DMS79 (cell line): ENCODE results near the gene HEPACAM2.

ENCODE experiments used
- DNase-seq: peaks from one replicate; lab custom pipeline; 2025; lab: John Stamatoyannopoulos, UW

The HEPACAM2 gene

DNA sequence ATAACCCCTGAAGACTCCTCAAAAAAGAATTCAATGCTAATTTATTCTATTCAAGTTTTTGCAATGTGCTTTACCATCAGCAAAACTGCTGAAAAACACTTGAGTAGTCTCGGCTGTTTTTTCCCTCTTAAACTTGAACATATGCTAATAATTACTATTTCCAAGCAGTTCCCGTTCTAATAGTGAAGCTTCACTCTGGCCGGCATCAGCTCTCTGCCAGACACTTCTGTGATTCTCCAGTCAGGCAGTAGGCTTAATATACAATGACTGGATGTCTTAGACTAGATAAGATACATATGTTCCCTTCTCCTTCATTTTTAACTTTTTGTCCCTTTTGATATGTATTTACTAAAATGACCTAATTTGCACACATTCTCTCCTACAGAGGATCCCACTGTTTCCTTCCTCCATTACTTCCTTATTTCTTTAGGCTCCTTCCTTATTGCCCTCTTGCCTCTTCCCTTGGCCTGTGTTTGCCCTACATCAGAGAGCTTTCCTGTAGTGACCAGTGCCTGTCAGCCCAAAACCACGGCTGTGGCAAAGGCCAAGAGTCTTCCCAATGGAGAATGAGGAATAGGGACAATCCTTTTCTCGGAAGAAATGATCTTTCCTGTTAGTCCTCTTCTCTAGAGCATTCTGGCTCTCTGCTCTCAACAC lies 23.5 kb downstream of the HEPACAM2 start:
- no peak for DNase-seq

DNA sequence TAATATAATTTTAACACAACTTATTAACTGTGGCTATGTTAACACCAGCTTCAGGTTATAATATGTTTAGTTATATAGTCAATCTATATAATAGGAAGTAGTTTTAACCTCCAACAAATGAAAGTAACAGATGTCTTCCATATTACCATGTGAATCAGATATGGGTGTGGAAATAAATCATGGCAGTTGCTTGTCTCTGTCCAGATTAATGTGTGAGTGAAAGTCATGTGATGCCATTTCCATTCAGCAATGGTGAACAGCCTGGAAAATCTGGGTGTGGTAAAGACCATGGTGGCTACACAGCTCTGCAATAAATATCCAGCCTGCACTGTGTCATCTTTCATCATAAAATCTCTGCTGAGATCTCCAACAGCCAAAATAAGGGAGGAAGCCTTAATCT lies 27.8 kb downstream of the HEPACAM2 start:
- no peak for DNase-seq

DNA sequence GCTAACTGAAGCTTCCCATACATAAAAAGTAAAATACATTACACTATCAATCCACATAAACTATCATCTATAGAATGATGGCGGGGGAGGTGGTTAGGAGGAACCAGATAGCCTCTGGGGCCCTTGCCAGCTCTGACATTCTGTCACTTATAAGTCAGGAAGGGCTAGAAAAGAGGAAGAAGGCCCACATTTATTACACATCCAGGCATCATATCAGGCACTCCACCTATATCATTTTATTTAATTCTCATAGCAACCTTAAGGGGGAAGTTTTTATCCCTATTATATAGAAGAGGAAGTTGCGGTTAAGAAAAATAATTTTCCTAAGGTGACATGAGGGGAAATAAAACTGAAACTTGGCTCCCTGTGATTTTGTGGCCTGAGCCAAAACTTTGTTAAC lies 29.9 kb downstream of the HEPACAM2 start:
- DNase-seq: no peak

DNA sequence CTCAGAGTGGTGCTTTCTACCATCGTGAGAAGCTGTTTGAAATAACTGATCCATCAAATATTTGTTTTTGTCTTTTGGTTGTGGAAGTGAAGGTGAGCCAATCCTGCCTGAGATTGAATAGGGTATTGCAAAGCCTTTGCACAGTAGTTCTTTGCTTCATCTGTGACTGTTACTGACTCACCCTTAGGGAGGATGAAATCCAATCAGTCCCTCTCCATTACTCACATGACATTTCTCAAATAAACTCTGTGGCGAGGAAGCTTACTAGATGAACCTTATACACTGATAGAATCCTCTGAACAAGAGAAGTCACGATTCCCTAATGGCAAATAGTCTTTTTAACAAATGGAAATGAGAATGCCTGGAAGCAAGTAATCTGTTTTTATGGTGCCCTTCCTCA lies 31.9 kb downstream of the HEPACAM2 start:
- no peak for DNase-seq

DNA sequence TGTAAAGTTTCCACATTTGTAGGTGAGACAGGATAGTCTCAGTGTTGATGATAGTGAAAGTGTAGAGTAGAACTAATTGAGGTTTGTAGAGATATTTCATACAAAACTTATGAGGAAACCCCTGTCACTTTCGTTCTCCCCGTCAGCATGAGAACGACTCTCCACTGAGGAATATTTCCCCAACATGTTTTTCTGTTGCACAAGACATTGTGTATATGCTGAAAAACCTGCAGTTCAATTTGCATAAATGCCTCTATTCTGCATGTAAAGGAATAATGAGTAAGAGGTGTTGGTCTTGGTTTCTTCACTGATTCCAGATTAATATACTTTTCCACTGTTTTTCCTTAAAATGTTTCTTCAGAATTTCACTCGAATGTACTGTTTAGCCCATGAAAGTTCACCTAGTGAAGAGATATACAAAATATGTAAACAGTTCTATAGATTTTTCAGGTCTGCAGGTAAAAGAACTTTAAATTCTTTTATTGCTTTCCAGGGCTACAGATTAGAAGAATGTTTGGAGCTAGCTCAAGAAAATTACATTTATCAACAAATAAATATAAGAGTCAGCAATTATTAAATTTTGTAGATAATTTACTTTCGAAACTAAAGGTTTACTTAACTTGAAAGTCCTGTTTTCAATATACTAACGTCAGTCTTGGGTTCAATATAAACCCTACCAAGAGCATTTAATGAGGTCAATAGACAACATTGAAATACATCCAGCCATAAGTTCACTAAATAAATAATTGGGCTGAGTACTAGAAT lies 37.2 kb downstream of the HEPACAM2 start:
- DNase-seq: no peak

DNA sequence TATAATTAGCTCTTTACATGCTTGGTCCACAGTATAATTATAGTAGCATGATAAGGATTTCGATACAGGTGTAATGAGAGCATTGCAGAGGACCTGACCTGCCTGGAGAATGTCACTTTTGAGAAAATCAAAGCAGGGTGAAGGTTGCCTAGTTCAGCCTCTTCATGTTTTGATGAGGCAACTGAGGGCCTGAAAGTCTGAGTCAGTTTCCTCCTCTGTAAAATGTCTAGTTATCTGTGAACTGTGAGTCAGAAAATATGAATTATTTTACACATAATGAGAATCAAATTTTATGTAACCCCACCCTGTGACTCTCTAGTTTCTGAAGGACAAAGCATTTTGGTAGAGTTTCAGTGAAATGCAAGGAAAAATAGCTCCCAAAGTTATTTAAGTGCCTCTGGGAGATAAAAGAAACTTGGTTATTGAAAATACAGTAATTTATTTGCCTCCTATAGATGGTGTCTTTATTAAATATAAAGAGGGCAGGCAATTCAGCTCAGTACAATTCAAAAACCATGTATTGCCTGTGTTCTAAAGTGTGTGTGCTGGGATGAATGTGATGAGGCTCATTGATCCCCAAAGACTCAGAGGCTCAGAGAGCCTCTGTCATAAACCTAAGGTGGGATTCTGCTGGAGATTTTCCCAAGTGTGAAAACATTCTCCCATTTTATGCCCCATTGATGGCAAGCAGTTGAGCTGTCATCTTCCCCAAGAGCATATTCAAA lies 40.8 kb downstream of the HEPACAM2 start:
- DNase-seq: no peak

DNA sequence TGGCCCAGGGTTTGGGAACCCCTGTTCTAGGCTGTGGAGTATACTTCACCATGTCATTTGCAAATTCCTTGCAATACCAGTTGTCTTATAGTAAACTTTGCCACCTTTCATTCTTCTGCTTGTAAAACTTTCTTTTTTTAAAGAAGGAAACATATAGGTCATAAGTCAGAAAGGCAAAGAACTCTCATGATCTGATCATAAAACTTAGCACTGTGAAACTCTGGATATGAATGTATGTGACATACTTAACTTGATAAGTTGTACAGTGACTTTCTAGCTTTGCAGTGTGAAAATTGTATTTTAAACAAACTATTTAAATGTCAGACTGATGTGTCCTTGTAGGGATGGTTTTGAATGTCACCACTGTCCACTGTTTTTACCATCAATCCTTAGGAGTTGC lies 47.1 kb downstream of the HEPACAM2 start:
- DNase-seq: no peak

DNA sequence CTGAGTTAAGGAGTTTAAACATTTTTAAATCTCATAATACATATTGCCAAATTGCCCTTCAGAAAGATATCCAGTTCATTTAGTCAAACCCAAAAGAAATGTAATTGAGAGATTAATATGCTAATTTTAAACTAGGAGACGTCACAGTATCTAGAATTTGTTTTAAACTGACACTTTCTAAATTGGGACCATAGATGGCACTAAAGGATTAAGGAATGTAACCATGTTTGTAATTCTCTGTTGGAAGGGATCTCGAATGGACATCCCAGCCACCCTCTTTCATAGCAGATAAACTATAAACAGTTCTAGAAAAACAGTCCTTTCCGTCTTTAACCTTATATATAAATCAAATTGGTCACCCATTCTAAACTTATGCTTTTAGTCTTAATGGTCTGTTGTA lies 48.1 kb downstream of the HEPACAM2 start:
- DNase-seq: no peak

DNA sequence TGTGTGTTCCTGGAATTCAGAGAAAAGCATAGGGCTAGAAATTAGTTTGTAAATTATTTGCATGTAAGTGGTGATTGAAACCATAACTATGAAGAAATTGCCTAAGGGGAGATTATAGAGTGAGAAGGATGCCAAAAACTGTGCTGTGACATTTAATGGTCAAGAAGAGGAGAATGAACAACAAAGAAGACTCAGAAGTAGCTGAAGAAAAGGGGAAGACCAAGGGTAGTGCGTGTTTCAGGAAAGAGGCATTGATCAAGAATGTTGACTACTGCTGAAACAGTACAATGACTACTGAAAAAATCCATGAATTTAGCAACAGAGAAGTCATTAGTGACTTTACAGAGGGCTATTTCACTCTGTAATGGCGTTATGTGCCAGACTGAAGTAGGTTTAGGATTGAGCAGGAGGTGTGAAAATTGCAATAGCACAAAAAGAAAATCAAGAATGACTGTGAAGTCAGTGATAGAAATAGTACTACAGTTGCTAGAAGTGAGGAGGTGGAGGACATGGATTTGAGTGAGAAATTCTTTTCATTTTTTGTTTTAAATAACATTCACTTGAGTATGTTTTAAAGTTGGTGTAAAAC lies 49.2 kb downstream of the HEPACAM2 start:
- no peak for DNase-seq

DNA sequence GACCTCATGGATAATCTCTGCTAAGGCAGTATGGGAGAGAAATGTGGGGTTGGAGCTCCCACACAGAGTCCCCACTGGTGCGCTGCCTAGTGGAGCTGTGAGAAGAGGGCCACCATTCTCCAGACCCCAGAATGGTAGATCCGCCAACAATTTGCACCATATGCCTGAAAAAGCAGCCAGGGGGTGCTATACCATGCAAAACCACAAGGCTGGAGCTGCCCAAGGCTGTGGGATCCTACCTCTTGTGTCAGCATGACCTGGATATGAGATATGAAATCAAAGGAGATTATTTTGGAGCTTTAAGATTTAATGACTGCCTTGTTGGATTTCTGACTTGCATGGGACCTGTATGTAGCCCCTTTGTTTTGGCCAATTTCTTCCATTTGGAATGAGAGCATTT lies 51.0 kb downstream of the HEPACAM2 start:
- no peak for DNase-seq

DNA sequence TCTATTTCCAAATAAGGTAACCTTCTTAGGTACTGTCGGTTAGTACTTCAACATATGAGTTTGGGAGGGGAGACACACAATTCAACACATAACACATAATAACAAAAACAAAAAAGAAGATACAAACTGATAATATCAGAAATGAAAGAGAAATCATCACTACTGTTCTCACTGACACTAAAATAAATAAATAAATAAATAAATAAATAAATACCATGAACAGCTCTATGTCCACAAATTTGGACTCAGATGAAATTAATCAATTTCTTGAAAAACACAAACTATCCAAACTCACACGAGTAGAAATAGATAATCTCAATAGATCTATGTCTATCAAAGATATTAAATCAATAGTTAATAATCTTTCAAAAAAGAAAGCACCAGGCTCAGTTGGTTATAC lies 53.6 kb downstream of the HEPACAM2 start:
- DNase-seq: no peak

DNA sequence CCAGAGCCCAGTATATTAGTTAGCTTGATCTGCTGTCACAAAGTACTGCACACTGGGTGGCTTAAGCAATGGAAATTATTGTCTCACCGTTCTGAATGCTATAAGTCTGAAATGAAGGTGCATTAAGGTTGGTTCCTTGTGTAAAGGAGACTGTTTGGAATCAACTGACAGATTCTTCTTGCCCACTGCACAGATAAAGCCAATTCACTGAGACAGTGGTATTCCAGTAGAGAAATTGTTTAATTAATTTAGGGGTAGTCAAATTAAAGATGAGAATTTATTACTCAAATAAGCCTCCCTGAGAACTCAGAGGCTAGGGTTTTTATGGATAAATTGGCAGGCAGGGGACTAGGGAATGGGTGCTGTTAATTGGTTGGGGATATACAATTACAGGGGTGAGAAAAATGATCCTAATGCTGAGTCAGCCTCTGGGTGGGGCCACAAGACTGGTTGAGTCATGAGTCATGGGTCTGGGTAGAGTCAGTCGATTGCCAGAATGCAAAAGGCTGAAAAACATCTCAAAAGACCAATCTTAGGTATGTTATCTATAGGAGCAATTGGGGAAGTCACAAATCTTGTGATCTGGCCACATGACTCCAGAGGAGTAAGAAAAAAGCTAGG lies 54.6 kb downstream of the HEPACAM2 start:
- no peak for DNase-seq

DNA sequence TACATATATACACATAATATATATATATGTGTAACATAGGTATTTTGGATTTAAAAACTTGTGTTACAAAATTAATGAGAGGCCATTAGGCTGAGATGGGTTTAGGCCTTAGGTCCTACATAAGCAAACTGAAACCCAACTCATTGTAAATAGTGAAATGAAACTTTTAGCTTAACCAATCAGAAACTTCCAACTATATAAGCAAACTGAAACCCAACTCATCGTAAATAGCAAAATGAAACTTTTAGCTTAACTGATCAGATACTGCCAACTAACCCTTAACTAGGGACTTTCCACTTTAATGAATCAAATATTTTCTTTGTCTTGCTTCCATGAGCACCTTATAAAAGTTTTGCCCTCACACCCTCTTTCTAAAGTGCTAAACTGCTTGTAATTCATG lies 60.8 kb downstream of the HEPACAM2 start:
- no peak for DNase-seq

DNA sequence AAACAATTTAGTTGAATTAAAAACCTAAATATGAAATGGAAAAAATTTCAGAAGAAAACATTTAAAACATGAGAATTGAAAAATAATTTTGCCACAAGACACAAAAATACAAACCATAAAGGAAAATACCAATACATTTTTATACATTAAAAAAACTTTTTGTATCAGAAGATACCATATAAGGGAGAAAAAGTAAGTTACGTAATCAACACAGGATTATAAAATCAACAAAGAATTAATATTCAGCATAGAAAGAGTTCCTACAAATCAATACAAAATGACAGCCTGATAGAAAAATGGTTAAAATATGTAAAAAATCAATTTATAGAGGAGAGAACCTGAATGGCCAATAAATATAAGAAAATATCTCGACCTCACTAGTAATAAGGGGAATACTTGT lies 61.5 kb downstream of the HEPACAM2 start:
- no peak for DNase-seq

DNA sequence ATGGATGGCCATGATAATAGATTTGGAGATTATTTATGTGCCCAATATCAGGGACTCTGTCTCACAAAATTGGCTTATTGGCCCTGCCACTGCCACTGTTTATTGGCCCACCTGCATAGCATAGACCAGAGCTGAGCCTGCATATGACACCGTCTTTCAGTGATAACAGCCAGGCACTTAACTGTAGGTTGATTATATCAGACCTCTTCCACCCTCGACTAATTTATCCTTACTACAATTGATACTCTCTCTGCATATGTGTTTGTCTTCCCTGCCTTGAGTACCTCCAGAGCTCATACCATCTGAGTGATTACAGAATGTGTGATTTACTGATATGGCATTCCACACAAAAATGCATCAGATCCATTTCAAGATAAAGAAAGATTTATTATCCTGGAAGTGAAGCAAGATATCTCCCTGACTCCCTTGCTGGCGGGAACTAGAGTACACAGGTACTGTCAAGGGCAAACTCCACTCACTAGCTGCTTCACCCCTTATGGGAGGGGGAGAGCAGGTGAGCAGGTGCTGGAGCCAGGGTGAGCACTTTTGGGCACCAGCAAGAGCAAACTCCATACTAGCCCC lies 65.0 kb downstream of the HEPACAM2 start:
- no peak for DNase-seq

DNA sequence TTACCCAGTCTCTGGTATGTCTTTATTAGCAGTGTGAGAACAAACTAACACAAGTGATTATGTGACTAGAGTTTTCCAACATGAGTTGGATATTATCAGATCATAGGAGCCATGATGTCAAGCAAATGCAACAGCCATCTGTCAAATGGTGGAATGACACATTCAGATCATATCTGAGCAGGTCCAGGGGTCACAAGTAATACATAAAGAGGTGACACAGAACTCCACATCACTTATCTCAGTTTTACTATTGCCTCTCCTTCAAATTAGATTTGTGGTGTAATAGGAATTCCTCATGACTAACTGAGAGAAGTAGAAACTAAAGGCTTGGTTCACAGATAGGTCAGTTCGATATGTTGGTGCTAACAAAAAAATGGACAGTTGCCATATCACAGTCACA lies 65.9 kb downstream of the HEPACAM2 start:
- no peak for DNase-seq

DNA sequence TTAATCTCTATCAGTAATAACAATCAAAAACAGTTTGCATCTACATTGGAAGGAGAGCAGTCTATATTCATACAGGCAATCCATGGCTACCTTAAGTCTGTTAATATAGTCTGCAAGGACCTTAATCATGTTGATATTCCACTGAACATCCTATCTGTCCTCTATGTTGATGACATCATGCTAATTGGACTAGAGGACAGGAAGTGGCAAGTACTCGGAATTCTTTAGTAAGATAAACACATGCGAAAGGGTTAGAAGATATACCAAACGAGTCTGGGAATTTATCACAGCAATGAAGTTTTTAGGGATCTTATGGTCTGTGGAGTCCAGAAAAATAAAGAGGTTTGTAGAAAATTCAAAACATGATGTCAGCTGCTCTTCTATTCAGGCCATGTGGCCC lies 66.8 kb downstream of the HEPACAM2 start:
- no peak for DNase-seq

DNA sequence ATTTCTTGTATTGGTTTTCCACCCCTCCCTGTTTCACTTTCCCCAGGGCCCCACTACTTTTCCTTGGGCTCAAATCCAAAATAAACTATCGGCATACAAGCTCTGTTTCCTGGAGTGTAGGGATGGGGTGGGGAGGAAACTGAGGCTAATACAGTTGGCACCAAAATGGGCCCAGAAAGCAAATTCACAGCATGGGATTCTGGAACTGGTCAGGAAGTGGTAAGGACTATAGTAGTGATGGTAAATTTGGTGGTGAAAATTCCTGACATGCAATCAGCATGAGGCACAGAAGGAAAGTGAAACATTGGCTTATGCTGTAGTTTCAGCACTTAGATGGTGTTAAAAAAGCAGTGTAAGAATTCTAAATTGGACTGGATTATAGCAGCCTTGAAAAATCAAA lies 69.4 kb downstream of the HEPACAM2 start:
- no peak for DNase-seq

DNA sequence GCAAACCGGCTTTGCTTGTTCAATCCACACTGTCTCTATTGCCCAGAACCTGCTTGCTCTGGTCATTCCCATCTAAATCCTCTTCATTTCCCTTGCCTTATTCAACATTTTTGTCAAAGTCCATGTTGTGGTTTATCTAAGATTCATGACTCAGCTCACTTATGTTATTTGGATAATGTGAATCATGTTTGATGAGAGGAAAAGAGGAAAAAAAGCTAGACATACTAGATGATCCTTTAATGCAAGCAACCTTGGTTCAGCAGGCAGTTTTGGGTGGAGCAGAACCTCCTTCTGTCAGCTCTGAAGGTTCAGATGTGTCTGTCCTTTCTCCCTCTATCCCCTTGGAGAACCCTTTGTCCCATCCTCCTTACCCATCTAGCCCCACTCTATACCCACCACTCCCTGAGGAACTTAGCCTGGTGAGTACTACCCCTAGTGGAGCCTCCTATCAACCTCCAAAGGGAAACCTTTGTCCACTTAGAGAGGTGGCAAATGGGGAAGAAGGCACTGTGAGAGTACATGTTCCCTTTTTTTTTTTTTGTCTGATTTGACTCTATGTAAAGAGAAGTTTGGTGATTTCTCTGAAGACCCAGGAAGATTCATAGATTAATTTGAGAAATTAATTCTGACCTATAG lies 76.0 kb downstream of the HEPACAM2 start:
- DNase-seq: no peak

DNA sequence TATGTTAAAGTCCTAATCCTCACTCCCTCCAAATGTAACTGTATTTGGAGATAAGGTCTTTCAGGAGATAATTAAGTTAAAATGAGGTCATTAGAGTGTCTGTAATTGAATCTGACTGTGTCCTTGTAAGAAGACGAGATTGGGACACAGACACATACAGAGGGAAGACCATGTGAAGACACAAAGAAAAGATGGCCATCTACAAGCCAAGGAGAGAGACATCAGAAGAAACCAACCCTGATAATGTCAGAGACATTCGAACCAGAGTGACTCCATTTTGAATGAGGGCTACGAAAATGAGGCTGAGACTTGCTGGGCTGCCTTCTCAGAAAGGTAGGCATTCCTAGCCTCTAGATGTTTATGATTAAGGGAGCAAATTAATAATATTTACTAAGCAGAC lies 77.5 kb downstream of the HEPACAM2 start:
- no peak for DNase-seq

DNA sequence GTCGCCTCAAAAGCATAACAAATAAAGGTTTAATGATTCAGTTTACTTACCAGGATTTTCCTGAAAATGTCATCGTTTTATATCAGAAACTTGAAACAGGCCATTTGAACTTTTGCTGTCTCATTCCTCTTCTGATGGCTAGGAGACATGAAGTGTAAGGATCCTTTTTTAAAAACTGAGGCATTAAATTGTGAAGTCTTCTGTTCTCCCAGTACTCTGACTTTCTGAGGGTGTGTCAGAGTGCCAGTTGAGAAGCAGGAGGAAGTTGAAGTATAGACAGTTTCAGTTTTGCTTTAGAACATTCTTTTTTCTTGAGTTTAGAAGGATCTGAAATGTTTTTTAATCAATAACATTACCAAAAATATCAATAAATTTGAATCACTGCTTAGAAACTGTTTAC lies 78.1 kb downstream of the HEPACAM2 start, which contains the start of gene SAMD9L:
TSS of gene SAMD9L (minus strand) at position 242 of the 400 bp plus-strand sequence. CDS start 12,414 bp downstream, outside the sequence.
- no peak for DNase-seq
